Duodenal mucosa (tissue), 2 donors: ENCODE measurements around the gene HRK.
"Not testable (repeated sequence)": the region's sequence is repeated elsewhere in the genome, so short reads cannot be mapped to it uniquely, and the experiment has no call there.

Source experiments
- H3K27ac ChIP-seq: one replicate; pipeline ENCODE4 v1.7.0; 2013; ENCODE audit warnings: low read depth, low read length
- H3K27me3 ChIP-seq, 2 donors: one replicate each; pipeline ENCODE4 v1.7.0; 2013; ENCODE audit warnings: low read length in 2 of 2, control low read depth in 1 of 2; ENCODE audit not compliant: insufficient read depth in 2 of 2, control insufficient read depth in 1 of 2
- H3K36me3 ChIP-seq, 2 donors: one replicate each; pipeline ENCODE4 v1.7.0; 2013; ENCODE audit warnings: low read length in 2 of 2, control low read depth in 1 of 2; ENCODE audit not compliant: insufficient read depth in 2 of 2, control insufficient read depth in 1 of 2
- H3K4me1 ChIP-seq, 2 donors: one replicate each; pipeline ENCODE4 v1.7.0; 2013; ENCODE audit warnings: low read length in 2 of 2, control low read depth in 1 of 2; ENCODE audit not compliant: insufficient read depth in 2 of 2, control insufficient read depth in 1 of 2
- H3K4me3 ChIP-seq, 2 donors: one replicate each; pipeline ENCODE4 v1.7.0; 2013; ENCODE audit warnings: low read length in 2 of 2, low read depth in 1 of 2
- H3K9ac ChIP-seq, 2 donors: one replicate each; pipeline ENCODE4 v1.7.0; 2013; ENCODE audit warnings: low read length in 2 of 2, low read depth in 1 of 2
- H3K9me3 ChIP-seq, 2 donors: one replicate each; pipeline ENCODE4 v1.7.0; 2013; ENCODE audit warnings: low read length in 2 of 2, control low read depth in 1 of 2; ENCODE audit not compliant: control insufficient read depth in 1 of 2

HRK gene

DNA sequence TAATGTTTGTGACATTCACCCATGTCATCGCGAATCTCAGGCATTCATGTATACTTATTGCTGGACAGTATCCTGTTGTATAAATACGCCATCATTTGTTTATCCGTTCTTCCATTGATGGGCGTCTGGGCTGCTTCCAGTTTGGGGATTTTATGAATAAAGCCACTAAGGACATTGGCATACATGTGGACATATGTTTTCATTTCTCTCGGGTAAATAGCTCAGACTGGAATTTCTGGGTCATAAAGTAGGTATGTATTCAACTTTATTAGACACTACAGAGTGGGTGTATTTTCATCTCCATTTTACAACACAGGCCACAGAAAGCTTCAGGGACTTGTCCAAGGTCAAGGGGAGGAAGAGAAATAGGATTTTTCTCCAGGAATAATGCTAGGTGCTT, 48.9 kb downstream of the HRK start:
- H3K4me1 ChIP-seq = no peaks in the 10 kb centered on the region
- H3K27ac ChIP-seq = no peak overlapping the region
- H3K27me3 ChIP-seq = no peaks in the 10 kb centered on the region
- H3K36me3 ChIP-seq = no peaks in the 10 kb centered on the region
- H3K9me3 ChIP-seq = no peaks in the 10 kb centered on the region
- H3K4me3 ChIP-seq = no peak overlapping the region
- H3K9ac ChIP-seq = no peak overlapping the region

DNA sequence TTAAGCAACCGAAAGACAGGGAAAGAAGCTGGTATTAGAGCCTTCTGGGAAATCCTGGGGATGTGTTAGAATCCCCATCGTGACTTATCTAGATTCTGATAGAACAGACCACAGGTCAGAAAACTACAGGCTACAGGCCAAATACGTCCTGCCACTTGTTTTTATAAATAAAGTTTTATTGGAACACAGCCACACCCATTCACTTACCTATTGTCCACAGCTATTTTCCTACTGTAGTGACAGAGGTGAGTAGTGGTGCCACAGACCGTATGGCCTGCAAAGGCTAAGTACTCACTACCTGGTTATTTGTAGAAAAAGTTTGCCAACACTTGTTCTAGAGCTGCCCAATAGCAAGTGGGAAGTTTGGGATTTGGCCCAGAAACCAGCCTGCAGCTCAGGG, 53.8 kb downstream of the HRK start:
- Histone ChIP-seq H3K27ac (no peak overlapping the region), H3K4me1 (no peaks in the 10 kb centered on the region), H3K9ac (no peak overlapping the region), H3K27me3 (no peaks in the 10 kb centered on the region), H3K9me3 (peaks cover 5 to 11% of the 10 kb centered on the region in 2 donors), H3K4me3 (no peak overlapping the region), H3K36me3 (no peaks in the 10 kb centered on the region)

DNA sequence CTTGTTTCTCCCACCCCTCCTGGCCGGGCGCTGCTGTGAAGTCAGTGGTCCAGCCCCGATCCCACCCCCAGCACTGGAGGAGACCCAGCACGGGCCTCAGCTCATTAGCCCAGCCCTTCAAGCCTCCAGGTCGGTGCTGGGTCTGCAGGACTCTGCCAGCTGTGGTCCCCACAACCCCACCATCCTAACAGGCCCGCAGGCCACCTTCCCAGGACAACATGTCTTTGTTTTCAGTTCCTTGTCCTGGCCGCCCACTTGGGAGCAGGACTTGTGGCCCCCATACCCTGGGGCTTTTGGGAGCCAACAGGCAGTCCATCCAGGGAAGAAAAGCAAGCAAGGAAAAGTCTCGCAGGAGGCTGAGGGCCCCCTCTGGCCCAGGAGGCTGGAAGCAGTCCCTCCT, 60.0 kb downstream of the HRK start:
- H3K9me3 ChIP-seq = peaks cover 5 to 11% of the 10 kb centered on the region in 2 donors
- no peak overlapping the region for H3K27ac ChIP-seq
- H3K27me3 ChIP-seq = no peaks in the 10 kb centered on the region
- H3K36me3 ChIP-seq = no peaks in the 10 kb centered on the region
- no peak overlapping the region for H3K4me3 ChIP-seq
- H3K4me1 ChIP-seq = peaks cover 6 to 10% of the 10 kb centered on the region in 2 donors
- no peak overlapping the region for H3K9ac ChIP-seq

DNA sequence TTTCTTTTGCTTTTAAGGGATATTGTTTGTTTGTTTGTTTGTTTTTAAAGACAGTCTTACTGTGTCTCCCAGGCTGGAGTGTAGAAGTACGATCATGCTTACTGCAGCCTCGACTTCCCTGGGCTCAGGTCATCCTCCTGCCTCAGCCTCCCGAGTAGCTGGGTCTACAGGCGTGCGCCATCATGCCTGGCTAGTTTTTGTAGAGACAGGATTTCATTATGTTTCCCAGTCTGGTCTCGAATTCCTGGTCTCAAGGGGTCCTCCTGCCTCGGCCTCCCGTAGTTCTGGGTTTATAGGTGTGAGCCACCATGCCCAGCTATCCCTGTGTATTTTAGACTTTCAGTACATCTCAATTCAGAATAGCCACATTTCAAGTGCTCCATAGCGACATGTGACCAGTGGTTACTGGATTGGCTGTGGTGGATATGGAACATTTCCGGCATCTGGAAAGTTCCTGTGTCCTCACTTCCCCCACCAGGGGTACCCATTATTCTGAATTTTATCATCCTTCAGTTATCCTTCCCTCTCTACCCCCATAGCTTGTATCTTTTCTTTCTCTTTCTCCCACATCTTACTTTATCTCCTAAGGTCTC, 61.1 kb downstream of the HRK start:
- H3K36me3 ChIP-seq = no peaks in the 10 kb centered on the region
- peaks cover 4 to 8% of the 10 kb centered on the region in 2 donors for H3K9me3 ChIP-seq
- H3K4me3 ChIP-seq = no peak overlapping the region
- H3K4me1 ChIP-seq = peaks cover 6 to 10% of the 10 kb centered on the region in 2 donors
- H3K9ac ChIP-seq = no peak overlapping the region
- no peaks in the 10 kb centered on the region for H3K27me3 ChIP-seq
- no peak overlapping the region for H3K27ac ChIP-seq

DNA sequence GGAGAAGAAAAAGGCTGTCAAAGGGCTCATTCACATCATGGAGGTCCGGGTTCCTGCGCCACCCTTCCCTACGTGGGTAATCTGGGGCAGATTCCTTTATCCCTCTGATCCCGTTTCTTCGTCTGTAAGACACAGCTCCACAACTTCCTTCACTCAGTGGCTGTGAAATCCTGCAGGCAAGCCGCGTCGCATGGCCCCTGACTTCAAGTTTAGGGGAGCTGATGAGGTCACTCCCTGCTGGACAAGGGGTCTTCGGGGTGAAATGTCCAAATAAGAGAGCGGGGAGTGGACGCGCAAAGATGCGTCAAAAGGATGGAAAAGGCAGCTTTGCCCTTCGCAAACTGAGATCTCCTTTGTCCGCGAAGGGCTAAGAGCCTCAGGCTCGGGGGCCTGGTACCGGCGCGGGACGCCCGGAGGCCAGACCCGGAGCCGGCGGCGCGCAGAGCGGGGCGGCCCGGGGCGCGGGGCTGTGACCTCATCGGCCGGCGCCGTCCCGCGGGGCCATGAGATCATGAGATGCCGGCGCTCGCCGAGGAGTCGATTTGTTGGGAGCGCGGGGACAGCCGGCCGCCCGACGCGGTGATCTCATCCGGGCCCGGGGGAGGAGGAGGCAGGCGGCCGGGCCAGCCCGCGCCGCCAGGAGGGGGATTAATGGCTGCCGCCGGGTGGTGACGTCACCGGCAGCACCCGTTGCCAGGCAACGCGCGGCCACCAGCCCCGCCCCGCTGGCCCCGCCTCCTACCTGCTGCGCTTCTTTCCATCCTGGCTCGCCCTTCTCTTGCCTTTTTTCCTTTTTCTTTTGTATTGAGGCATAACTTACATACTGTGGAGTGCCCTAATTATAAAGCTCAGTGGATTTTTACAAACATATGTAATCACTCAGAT, 62.1 kb downstream of the HRK start:
- Histone ChIP-seq H3K27ac (peak overlapping the region; percentile 89), H3K4me3 (peak overlapping the region; percentile 97 to 99), H3K36me3 (no peaks in the 10 kb centered on the region), H3K27me3 (no peaks in the 10 kb centered on the region), H3K4me1 (peaks cover 6 to 10% of the 10 kb centered on the region in 2 donors), H3K9me3 (no peaks in the 10 kb centered on the region), H3K9ac (peak overlapping the region; percentile 87 to 98)

DNA sequence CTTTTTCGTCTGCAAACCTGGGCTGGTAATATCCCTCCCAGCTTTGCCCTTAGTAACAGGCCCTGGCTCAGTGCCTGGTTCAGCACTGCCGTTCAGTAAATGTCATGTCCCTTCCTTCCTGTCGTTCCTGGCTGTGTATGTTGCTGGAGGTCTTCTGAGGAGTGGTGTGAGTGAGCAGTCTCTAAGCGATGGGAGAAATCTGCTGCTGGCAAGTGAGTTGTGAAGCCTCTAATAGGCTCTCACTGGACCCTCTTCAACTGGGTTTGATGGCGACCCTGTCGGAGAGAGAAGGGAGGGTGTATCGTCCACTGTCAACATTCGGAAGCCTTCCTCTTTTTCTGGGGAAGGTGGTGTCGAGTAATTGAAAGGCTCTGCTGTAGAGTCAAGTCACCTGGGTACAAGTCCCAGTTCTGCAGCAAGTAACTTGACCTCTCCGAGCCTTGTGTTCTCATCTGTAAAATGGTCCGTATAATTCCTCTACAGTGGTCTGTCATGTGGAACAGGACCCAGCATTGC, 62.8 kb downstream of the HRK start:
- Histone ChIP-seq H3K27ac (no peak overlapping the region), H3K4me3 (peak overlapping the region; percentile 97 to 99), H3K4me1 (peaks cover 6 to 10% of the 10 kb centered on the region in 2 donors), H3K27me3 (no peaks in the 10 kb centered on the region), H3K9me3 (no peaks in the 10 kb centered on the region), H3K36me3 (no peaks in the 10 kb centered on the region), H3K9ac (peak overlapping the region; percentile 87 to 98)

DNA sequence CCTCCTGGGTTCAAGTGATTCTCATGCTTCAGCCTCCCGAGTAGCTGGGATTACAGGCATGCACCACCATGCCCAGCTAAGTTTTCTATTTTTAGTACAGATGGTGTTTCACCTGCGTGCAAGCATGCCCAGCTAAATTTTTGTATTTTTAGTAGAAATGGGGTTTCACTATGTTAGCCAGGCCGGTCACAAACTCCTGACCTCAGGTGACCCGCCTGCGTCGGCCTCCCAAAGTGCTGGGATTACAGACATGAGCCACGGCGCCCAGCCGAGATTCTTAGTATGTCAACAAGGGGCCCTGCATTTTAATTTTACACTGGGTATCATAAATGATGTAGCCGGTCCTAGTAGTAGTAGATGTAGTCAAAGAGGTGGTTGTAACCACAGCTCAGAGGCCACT, 66.5 kb downstream of the HRK start:
- not testable (repeated sequence) for H3K36me3 ChIP-seq, H3K27me3 ChIP-seq, H3K9me3 ChIP-seq, H3K4me1 ChIP-seq, H3K27ac ChIP-seq, H3K9ac ChIP-seq, H3K4me3 ChIP-seq

DNA sequence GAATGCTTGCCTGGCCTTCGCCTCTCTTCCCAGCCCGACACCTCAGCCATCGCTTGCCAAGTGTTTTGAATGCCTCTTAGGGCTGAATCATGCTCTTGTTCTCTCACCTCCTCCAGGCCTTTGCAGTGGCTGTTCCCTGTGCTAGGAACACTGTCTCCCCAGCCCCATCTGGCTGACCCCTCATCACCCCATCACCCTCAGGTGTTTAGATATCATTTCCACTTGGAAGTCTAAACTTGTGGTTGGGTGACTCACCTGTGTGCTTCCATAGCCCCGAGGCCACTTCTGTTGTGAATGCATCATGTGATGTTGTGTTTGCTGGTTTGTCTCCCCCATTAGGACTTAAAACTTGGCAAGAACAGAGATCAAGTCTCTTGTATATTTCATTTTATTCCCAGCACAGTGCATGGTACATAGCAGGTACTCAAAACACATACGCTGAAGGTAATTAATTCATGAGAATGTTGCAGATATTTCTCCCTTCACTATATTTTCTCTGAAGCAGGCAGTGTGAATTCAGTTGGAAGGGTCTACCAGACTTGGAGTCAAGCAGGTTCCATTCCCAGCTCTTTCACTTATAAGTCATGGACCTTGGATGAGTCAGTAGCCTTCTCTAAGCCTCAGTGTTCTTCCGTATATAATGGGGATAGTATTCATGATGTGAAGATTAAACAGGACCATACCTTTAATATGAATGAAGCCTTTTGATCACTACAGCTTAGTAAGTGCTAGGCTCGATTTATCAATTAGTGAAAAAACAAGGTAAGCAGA, 67.8 kb downstream of the HRK start:
- no peaks in the 10 kb centered on the region for H3K36me3 ChIP-seq

DNA sequence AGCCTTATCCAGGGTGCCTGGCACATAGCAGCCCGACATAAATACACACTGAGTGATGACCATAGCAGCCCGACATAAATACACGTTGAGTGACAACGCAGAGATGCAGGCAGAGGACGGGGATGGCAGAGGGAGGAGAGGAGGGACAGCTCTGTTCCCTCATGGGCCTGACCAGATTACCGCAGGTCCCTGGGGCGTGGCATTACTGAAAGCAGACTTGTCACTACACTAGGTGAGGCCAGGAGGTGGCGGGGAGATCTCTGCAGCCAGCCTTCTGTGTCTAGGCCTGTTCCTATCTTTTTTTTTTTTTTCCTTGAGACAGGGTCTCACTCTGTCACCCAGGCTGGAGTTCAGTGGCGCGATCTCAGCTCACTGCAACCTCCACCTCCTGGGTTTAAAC, 69.0 kb downstream of the HRK start:
- H3K4me1 ChIP-seq = no peaks in the 10 kb centered on the region
- H3K9me3 ChIP-seq = no peaks in the 10 kb centered on the region
- no peak overlapping the region for H3K9ac ChIP-seq
- H3K27ac ChIP-seq = no peak overlapping the region
- no peaks in the 10 kb centered on the region for H3K27me3 ChIP-seq
- H3K4me3 ChIP-seq = no peak overlapping the region
- no peaks in the 10 kb centered on the region for H3K36me3 ChIP-seq

More for the DNA sequence above, 67.8 kb downstream of the HRK start:
- no peak overlapping the region for H3K4me3 ChIP-seq
- H3K27me3 ChIP-seq = no peaks in the 10 kb centered on the region
- no peak overlapping the region for H3K9ac ChIP-seq
- H3K4me1 ChIP-seq = peaks cover 1 to 3% of the 10 kb centered on the region in 2 donors
- no peaks in the 10 kb centered on the region for H3K9me3 ChIP-seq
- H3K27ac ChIP-seq = no peak overlapping the region
